Measurements from ENCODE around the gene TMEM129.
"Not testable (repeated sequence)": the region's sequence is repeated elsewhere in the genome, so short reads cannot be mapped to it uniquely, and the experiment has no call there.

Gene TMEM129

DNA sequence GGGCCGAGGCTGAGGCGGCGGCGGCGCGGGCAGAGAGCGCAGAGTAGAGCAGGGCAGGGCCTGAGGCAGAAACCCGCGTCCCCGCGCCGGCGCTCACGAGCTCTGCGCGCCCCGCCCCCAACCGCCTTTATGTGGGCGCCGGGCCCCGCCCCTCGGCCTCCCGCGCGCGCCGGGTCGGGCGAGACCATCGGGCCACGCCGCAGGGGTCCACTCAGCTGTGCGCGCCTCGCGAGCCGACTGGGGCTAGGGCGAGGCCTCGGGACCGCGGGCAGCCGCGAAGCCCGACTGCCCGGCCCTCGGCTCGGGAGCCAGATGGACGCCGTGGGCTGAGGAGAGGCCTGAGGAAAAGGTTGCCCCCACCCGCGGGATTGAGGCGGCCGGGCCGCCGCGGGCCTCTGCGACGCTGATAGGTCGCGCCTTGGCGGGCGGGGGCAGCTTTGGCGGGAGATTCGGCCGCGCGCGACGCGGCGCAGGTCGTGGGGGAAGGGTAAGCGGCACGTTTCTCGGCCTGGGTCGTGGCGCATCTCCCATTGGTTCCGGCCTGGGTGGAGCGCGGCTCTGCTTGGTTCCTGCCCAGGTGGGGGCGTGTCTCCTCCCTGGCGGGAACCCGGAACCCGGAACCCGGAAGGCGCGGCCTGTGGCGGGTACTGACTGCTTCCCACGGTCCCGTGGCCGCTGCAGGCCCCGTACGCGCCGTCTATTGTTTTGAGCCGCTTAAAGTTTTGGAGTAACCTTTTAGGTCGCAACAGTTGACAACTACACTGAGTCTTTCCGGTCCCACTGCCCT lies 8.7 kb downstream of the TMEM129 start, which contains the start of gene SLBP:
Gene SLBP (minus strand): TSS at position 104 of the 787 bp plus-strand sequence. CDS start 131 bp downstream, outside the sequence.
- Histone ChIP-seq H3K36me3 (ENCODE audit: control insufficient read depth, insufficient read depth, low read length) (no peaks in the 10 kb centered on the region), H3K4me1 (ENCODE audit: control insufficient read depth, insufficient read depth, low read length) (peaks cover 19% of the 10 kb centered on the region), H3K4me3 (ENCODE audit: low read length) (peak within 1 kb of the TSS; percentile 99), H3K9ac (ENCODE audit: low read length) (peak within 1 kb of the TSS; percentile 87), H3K27me3 (ENCODE audit: control insufficient read depth, insufficient read depth, low read length) (no peaks in the 10 kb centered on the region), H3K9me3 (ENCODE audit: control insufficient read depth, low read length) (no peaks in the 10 kb centered on the region)

DNA sequence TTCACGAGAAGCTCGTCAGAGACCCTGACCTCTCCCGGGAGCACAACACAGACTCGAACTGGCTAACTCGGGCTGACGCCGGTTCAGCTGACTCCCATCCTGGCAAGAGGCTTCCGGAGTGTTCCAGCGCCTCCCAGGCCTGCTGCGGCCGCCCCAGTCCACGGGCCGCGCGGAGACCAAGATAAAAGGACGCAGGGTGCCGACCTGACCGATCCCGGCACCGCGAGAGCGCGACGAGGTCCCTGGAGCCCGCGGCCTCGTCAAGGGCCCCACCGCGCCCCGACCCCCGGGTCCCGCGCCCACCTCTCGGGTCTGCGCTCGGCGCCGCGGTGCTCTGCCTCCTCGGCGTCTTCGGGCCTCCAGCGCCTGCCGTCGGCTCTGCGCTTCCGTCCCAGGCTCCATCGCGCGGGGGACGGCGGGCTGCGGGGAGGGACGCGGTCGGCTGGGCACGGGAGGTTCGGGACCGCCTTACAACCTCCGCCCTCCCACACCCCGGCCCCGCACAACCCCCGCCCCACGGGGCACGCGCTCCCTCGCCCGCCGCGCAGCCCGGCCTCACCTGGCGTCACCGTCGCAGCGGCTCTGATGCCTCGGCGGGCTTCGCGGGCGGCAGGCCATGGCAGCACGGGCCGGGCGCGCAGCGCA lies 9.4 kb downstream of the TMEM129 start:
- Histone ChIP-seq H3K9me3 (ENCODE audit: control insufficient read depth, low read length) (no peaks in the 10 kb centered on the region), H3K9ac (ENCODE audit: low read length) (peak overlapping the region; percentile 87), H3K4me1 (ENCODE audit: control insufficient read depth, insufficient read depth, low read length) (peaks cover 18% of the 10 kb centered on the region), H3K4me3 (ENCODE audit: low read length) (peak overlapping the region; percentile 99), H3K36me3 (ENCODE audit: control insufficient read depth, insufficient read depth, low read length) (no peaks in the 10 kb centered on the region), H3K27me3 (ENCODE audit: control insufficient read depth, insufficient read depth, low read length) (no peaks in the 10 kb centered on the region)

DNA sequence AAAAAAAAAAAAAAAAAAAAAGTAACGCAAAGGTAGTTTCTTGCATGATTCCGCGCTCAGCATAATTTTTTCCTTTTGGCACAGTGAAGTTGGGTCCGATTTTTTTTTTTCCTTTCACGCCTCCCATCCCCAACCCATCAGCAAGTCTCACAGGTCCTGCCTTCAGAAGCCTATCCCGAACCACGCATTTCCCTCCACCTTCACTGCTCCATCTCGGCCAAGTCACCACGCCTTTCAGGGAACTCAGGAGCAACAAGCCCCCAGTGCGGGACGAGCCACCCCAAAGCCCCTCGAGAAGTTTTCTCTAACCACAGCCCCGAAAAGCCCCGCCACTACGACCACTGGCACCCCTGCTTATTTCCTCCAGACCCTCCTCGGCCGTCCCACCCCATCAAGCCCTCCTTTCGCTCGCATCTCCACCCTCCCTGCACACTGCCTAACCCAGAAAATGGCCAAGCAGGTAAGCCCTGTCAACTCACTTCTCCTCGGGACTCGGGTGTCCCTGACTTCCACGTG lies 10.0 kb downstream of the TMEM129 start:
- Histone ChIP-seq H3K36me3 (ENCODE audit: control insufficient read depth, insufficient read depth, low read length) (no peaks in the 10 kb centered on the region), H3K4me3 (ENCODE audit: low read length) (peak overlapping the region; percentile 99), H3K27me3 (ENCODE audit: control insufficient read depth, insufficient read depth, low read length) (no peaks in the 10 kb centered on the region), H3K9ac (ENCODE audit: low read length) (peak overlapping the region; percentile 87), H3K4me1 (ENCODE audit: control insufficient read depth, insufficient read depth, low read length) (peaks cover 14% of the 10 kb centered on the region), H3K9me3 (ENCODE audit: control insufficient read depth, low read length) (no peaks in the 10 kb centered on the region)

- no peaks in the 10 kb centered on the region for H3K36me3 ChIP-seq (ENCODE audit: control insufficient read depth, insufficient read depth, low read length)
Measured at GRCh38 chr4:1708581-1708980, 12.5 kb downstream of the TMEM129 start.

GRCh38 chr4:1706358-1706757 lies 14.8 kb downstream of the TMEM129 start:
- Histone ChIP-seq H3K36me3 (ENCODE audit: control insufficient read depth, insufficient read depth, low read length) (no peaks in the 10 kb centered on the region), H3K4me1 (ENCODE audit: control insufficient read depth, insufficient read depth, low read length) (peaks cover 13% of the 10 kb centered on the region), H3K27me3 (ENCODE audit: control insufficient read depth, insufficient read depth, low read length) (no peaks in the 10 kb centered on the region), H3K9me3 (ENCODE audit: control insufficient read depth, low read length) (no peaks in the 10 kb centered on the region), H3K4me3 (ENCODE audit: low read length) (no peak overlapping the region), H3K9ac (ENCODE audit: low read length) (no peak overlapping the region)

More at GRCh38 chr4:1708581-1708980, 12.5 kb downstream of the TMEM129 start:
- no peaks in the 10 kb centered on the region for H3K27me3 ChIP-seq (ENCODE audit: control insufficient read depth, insufficient read depth, low read length)
- no peak overlapping the region for H3K4me3 ChIP-seq (ENCODE audit: low read length)
- no peaks in the 10 kb centered on the region for H3K9me3 ChIP-seq (ENCODE audit: control insufficient read depth, low read length)
- peaks cover 14% of the 10 kb centered on the region for H3K4me1 ChIP-seq (ENCODE audit: control insufficient read depth, insufficient read depth, low read length)
- H3K9ac ChIP-seq (ENCODE audit: low read length): no peak overlapping the region

DNA sequence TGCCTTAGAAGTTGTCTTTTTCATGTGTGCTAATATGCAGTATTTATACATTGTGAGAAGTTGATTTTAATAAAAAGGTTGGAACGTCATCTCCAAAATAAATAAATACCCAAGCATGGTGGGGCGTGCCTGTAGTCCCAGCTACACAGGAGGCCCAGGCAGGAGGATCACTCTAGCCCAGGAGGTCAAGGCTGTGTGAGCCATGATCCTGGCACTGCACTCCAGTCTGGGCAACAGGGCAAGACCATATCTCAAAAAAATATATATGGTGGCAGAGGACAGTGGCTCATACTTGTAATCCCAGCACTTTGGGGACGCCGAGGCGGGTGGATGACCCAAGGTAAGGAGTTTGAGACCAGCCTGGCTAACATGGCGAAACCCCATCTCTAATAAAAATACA lies 15.4 kb downstream of the TMEM129 start:
- Histone ChIP-seq H3K9me3 (ENCODE audit: control insufficient read depth, low read length) (no peaks in the 10 kb centered on the region), H3K9ac (ENCODE audit: low read length) (no peak overlapping the region), H3K4me1 (ENCODE audit: control insufficient read depth, insufficient read depth, low read length) (peaks cover 10% of the 10 kb centered on the region), H3K36me3 (ENCODE audit: control insufficient read depth, insufficient read depth, low read length) (no peaks in the 10 kb centered on the region), H3K27me3 (ENCODE audit: control insufficient read depth, insufficient read depth, low read length) (no peaks in the 10 kb centered on the region), H3K4me3 (ENCODE audit: low read length) (no peak overlapping the region)

- no peaks in the 10 kb centered on the region for H3K27me3 ChIP-seq (ENCODE audit: control insufficient read depth, insufficient read depth, low read length)
- H3K36me3 ChIP-seq (ENCODE audit: control insufficient read depth, insufficient read depth, low read length): no peaks in the 10 kb centered on the region
- H3K9me3 ChIP-seq (ENCODE audit: control insufficient read depth, low read length): no peaks in the 10 kb centered on the region
- H3K4me1 ChIP-seq (ENCODE audit: control insufficient read depth, insufficient read depth, low read length): no peaks in the 10 kb centered on the region
- H3K4me3 ChIP-seq (ENCODE audit: low read length): no peak overlapping the region
- no peak overlapping the region for H3K9ac ChIP-seq (ENCODE audit: low read length)
Measured at GRCh38 chr4:1703867-1704266, 17.3 kb downstream of the TMEM129 start.

- H3K9me3 ChIP-seq (ENCODE audit: control insufficient read depth, low read length); H3K9ac ChIP-seq (ENCODE audit: low read length); H3K27me3 ChIP-seq (ENCODE audit: control insufficient read depth, insufficient read depth, low read length); H3K36me3 ChIP-seq (ENCODE audit: control insufficient read depth, insufficient read depth, low read length); H3K4me3 ChIP-seq (ENCODE audit: low read length); H3K4me1 ChIP-seq (ENCODE audit: control insufficient read depth, insufficient read depth, low read length): not testable (repeated sequence)
Measured at GRCh38 chr4:1701671-1702070, 19.5 kb downstream of the TMEM129 start.

- H3K36me3 ChIP-seq (ENCODE audit: control insufficient read depth, insufficient read depth, low read length): peaks cover 10% of the 10 kb centered on the region
- no peaks in the 10 kb centered on the region for H3K4me1 ChIP-seq (ENCODE audit: control insufficient read depth, insufficient read depth, low read length)
- no peak overlapping the region for H3K9ac ChIP-seq (ENCODE audit: low read length)
- no peak overlapping the region for H3K4me3 ChIP-seq (ENCODE audit: low read length)
- H3K9me3 ChIP-seq (ENCODE audit: control insufficient read depth, low read length): no peaks in the 10 kb centered on the region
- H3K27me3 ChIP-seq (ENCODE audit: control insufficient read depth, insufficient read depth, low read length): no peaks in the 10 kb centered on the region
Measured at GRCh38 chr4:1695913-1696312, 25.2 kb downstream of the TMEM129 start.

DNA sequence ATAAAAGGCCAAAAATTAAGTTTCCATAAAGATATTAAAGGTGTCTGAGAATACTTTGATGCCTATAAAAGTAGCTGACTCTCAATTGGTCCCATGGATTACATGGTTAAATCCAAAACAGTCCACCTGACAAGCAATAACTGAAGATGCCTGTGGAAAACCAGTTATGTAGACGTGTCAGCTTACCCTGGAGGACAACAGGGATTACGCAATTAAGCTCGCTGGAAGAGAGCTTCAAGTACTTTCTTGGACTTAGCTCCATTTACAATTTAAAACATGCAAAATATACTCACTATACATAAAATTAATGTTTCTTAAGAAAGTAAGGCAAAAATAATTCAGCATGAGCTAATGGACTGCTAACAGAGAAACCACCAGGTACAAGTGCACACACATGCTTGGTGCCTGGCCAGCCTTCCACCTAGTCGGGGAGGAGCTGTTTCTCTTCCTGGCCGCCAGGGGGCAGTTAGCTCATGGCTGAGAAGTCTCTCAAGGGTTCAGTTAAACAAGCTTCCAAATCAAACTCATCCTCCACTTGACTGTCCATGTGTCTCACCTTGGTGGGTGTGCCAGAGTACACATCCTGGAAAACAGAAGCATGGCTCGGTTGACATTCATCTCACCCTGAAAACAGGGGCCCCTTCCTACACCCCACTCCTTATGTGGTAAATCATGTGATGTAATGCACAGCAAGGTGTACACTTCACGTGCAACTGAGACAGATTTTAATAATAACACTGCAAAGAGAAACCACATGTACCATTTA lies 27.8 kb downstream of the TMEM129 start:
- Histone ChIP-seq H3K36me3 (ENCODE audit: control insufficient read depth, insufficient read depth, low read length) (peaks cover 10% of the 10 kb centered on the region), H3K4me1 (ENCODE audit: control insufficient read depth, insufficient read depth, low read length) (no peaks in the 10 kb centered on the region), H3K9me3 (ENCODE audit: control insufficient read depth, low read length) (no peaks in the 10 kb centered on the region), H3K27me3 (ENCODE audit: control insufficient read depth, insufficient read depth, low read length) (no peaks in the 10 kb centered on the region), H3K4me3 (ENCODE audit: low read length) (no peak overlapping the region), H3K9ac (ENCODE audit: low read length) (no peak overlapping the region)

DNA sequence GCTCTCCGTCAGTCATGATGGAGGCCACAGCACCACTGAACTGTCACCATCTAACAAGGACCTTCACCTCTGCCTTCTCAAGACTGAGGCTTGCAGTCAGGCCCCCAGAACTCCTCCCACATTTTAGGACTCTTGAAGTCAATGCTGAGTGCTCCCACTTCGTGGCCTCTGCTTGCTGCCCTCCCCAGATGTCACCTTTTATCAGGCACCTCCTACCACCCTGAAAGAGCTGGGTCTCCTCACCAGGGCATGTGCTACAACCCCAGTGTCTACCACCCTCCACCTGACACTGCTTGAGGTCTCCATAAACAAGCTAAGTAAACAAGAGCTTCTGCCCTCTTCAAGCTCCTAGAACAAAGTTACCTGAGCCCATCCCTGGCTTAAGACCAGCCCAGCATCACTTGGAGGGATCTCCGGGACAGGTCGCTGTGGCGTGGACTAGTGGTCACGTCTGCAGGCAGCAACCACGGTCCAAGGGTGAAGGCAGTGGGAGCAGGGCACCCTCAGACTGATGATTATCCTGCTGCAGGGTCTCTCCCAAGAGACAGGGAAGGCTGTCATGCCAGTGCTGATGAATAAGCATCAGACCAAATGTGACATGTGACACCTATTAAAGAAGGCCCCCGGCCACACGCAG lies 29.3 kb downstream of the TMEM129 start:
- Histone ChIP-seq H3K4me3 (ENCODE audit: low read length) (no peak overlapping the region), H3K36me3 (ENCODE audit: control insufficient read depth, insufficient read depth, low read length) (peaks cover 10% of the 10 kb centered on the region), H3K4me1 (ENCODE audit: control insufficient read depth, insufficient read depth, low read length) (no peaks in the 10 kb centered on the region), H3K9me3 (ENCODE audit: control insufficient read depth, low read length) (no peaks in the 10 kb centered on the region), H3K27me3 (ENCODE audit: control insufficient read depth, insufficient read depth, low read length) (no peaks in the 10 kb centered on the region), H3K9ac (ENCODE audit: low read length) (no peak overlapping the region)

Data from mucosa of stomach (tissue), 1 donor.